Fibroblast of lung (primary cell): Measurements from ENCODE around the gene LTN1. TPM values are rescaled to one million over a fixed set of nuclear protein-coding genes. Genes with fewer than 3 reads are reported as not detected.

Source experiments
- DNase-seq, 2 donors: peaks; one replicate each; pipeline versions ENCODE4 v3.0.0 to v3.0.0-alpha.2; 2010; ENCODE audit warnings: low read depth in 2 of 2
- H2AFZ ChIP-seq: 2 replicates; pipeline ENCODE4 v1.5.1; 2012; ENCODE audit warnings: low read length, control low read depth, inconsistent platforms
- H3K27ac ChIP-seq: 2 replicates; pipeline ENCODE4 v1.5.1; 2011; ENCODE audit warnings: low read length, control low read depth; ENCODE audit not compliant: insufficient read depth
- H3K27me3 ChIP-seq: 2 replicates; pipeline ENCODE4 v1.5.1; 2011; ENCODE audit warnings: mild to moderate bottlenecking, low read length; ENCODE audit not compliant: control insufficient read depth, insufficient read depth
- H3K36me3 ChIP-seq: 2 replicates; pipeline ENCODE4 v1.5.1; 2011; ENCODE audit warnings: low read length; ENCODE audit not compliant: control insufficient read depth, insufficient read depth
- H3K4me1 ChIP-seq: 2 replicates; pipeline ENCODE4 v1.5.1; 2011; ENCODE audit warnings: low read length; ENCODE audit not compliant: control insufficient read depth, insufficient read depth; ENCODE audit errors: extremely low read depth
- H3K4me2 ChIP-seq: 2 replicates; pipeline ENCODE4 v1.5.1; 2011; ENCODE audit warnings: low read length, control low read depth; ENCODE audit not compliant: insufficient read depth; ENCODE audit errors: extremely low read depth
- H3K4me3 ChIP-seq, 4 experiments: fragments of 200-600 bp in 1 of 4; sonication (generic) in 1 of 4; replicated peaks in 1 of 4; 2 replicates each; pipeline ENCODE4 v1.5.1; 2011 to 2016; ENCODE audit warnings: low read length in 4 of 4, low read depth in 3 of 4, mild to moderate bottlenecking in 3 of 4, control low read depth in 2 of 4, inconsistent platforms in 1 of 4, mixed read lengths in 1 of 4; ENCODE audit not compliant: insufficient read depth in 1 of 4; ENCODE audit errors: control extremely low read depth in 1 of 4
- H3K79me2 ChIP-seq: 2 replicates; pipeline ENCODE4 v1.5.1; 2012; ENCODE audit warnings: mild to moderate bottlenecking, low read length, inconsistent platforms; ENCODE audit not compliant: control insufficient read depth, insufficient read depth
- H3K9ac ChIP-seq: 2 replicates; pipeline ENCODE4 v1.5.1; 2011; ENCODE audit warnings: mild to moderate bottlenecking, low read length, control low read depth; ENCODE audit not compliant: insufficient read depth
- H3K9me3 ChIP-seq: 2 replicates; pipeline ENCODE4 v1.5.1; 2012; ENCODE audit warnings: low read depth, low read length; ENCODE audit not compliant: control insufficient read depth, insufficient read depth
- H4K20me1 ChIP-seq: 2 replicates; pipeline ENCODE4 v1.5.1; 2011; ENCODE audit warnings: low read length; ENCODE audit not compliant: control insufficient read depth, insufficient read depth; ENCODE audit errors: extremely low read depth
- EZH2 ChIP-seq: IDR thresholded peaks from 2 replicates; pipeline ENCODE4 v1.5.1; 2012; ENCODE audit warnings: low read length, control low read depth, mild to moderate bottlenecking; ENCODE audit errors: missing control alignments
- polyA plus RNA-seq, 2 donors: library from polyadenylated mRNA; depleted of rRNA in 1 of 2; stranded (reverse) in 1 of 2; unstranded in 1 of 2; fragments of >200 nt; gene quantifications; 2 replicates each; pipeline ENCODE4 v1.2.1, GENCODE V29; 2011 to 2012; ENCODE audit warnings: missing spikeins in 1 of 2
- total RNA-seq: library from RNA; depleted of rRNA; stranded (reverse); fragments of >200 nt; gene quantifications from 2 replicates; pipeline ENCODE4 v1.2.1, GENCODE V29; 2014
- TF ChIP-seq, protein P1 (sequence below), 2 donors: IDR thresholded peaks in 1 of 2; conservative IDR thresholded peaks in 1 of 2; 1 replicate in 1 of 2; 2 replicates in 1 of 2; pipeline ENCODE4 v1.5.1; 2011 to 2012; ENCODE audit warnings: low read length in 2 of 2, control low read depth in 1 of 2, inconsistent platforms in 1 of 2, low read depth in 1 of 2, mild to moderate bottlenecking in 1 of 2

Gene LTN1
- total and polyA plus RNA-seq, 2 donors (not counting 1 experiment from before 2014, with no cell fraction given): 12.6 to 22.3 TPM

- Histone ChIP-seq H3K9me3 (no peaks in the 10 kb centered on the region), H3K79me2 (no peaks in the 10 kb centered on the region), H3K27me3 (no peaks in the 10 kb centered on the region), H3K4me1 (no peaks in the 10 kb centered on the region), H3K4me2 (no peak overlapping the region), H3K9ac (no peak overlapping the region), H3K4me3 (no peak overlapping the region), H4K20me1 (no peaks in the 10 kb centered on the region), H2AFZ (no peak overlapping the region), H3K36me3 (no peaks in the 10 kb centered on the region), H3K27ac (no peak overlapping the region)
- DNase-seq: no peak
- TF ChIP-seq, protein P1, sequence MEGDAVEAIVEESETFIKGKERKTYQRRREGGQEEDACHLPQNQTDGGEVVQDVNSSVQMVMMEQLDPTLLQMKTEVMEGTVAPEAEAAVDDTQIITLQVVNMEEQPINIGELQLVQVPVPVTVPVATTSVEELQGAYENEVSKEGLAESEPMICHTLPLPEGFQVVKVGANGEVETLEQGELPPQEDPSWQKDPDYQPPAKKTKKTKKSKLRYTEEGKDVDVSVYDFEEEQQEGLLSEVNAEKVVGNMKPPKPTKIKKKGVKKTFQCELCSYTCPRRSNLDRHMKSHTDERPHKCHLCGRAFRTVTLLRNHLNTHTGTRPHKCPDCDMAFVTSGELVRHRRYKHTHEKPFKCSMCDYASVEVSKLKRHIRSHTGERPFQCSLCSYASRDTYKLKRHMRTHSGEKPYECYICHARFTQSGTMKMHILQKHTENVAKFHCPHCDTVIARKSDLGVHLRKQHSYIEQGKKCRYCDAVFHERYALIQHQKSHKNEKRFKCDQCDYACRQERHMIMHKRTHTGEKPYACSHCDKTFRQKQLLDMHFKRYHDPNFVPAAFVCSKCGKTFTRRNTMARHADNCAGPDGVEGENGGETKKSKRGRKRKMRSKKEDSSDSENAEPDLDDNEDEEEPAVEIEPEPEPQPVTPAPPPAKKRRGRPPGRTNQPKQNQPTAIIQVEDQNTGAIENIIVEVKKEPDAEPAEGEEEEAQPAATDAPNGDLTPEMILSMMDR (conservative IDR thresholded peaks at IDR 0.05 in 1 of 2, IDR thresholded peaks at IDR 0.05 in 1 of 2; ENCODE audit: low read depth in 1 of 2, low read length in 2 of 2): no peak
- no peak for TF ChIP-seq EZH2
Measured at GRCh38 chr21:28893687-28894086, 99.0 kb downstream of the LTN1 start.

- Histone ChIP-seq H3K9ac (no peak overlapping the region), H3K4me3 (no peak overlapping the region), H4K20me1 (no peaks in the 10 kb centered on the region), H3K79me2 (no peaks in the 10 kb centered on the region), H3K9me3 (no peaks in the 10 kb centered on the region), H2AFZ (no peak overlapping the region), H3K27ac (no peak overlapping the region), H3K36me3 (no peaks in the 10 kb centered on the region), H3K4me1 (no peaks in the 10 kb centered on the region), H3K27me3 (no peaks in the 10 kb centered on the region), H3K4me2 (no peak overlapping the region)
- no peak for TF ChIP-seq EZH2
- no peak for DNase-seq
Measured at GRCh38 chr21:28892199-28893111, 100.2 kb downstream of the LTN1 start.

- no peaks in the 10 kb centered on the region for H3K27me3 ChIP-seq
- H2AFZ ChIP-seq: no peak overlapping the region
- H3K4me2 ChIP-seq: peak overlapping the region; percentile 79
- no peaks in the 10 kb centered on the region for H4K20me1 ChIP-seq
- TF ChIP-seq EZH2: no peak
- TF ChIP-seq, protein P1 (conservative IDR thresholded peaks at IDR 0.05 in 1 of 2, IDR thresholded peaks at IDR 0.05 in 1 of 2; ENCODE audit: low read depth in 1 of 2, low read length in 2 of 2): no peak
- no peaks in the 10 kb centered on the region for H3K79me2 ChIP-seq
- H3K4me1 ChIP-seq: peaks cover 2% of the 10 kb centered on the region
- no peaks in the 10 kb centered on the region for H3K36me3 ChIP-seq
- H3K9ac ChIP-seq: no peak overlapping the region
- peak overlapping the region in 2 of 4 experiments; percentile 53 to 74 for H3K4me3 ChIP-seq
- H3K27ac ChIP-seq: peak overlapping the region; percentile 78
- DNase-seq: peak in 1 of 2 donors; percentile 17
- no peaks in the 10 kb centered on the region for H3K9me3 ChIP-seq
Measured at GRCh38 chr21:28885853-28886177, 106.9 kb downstream of the LTN1 start.
